GM23338 (cell line): ENCODE measurements around the gene MAPKBP1. TPM values are rescaled to one million over a fixed set of nuclear protein-coding genes. Genes with fewer than 3 reads are reported as not detected.

Experiments
- ATAC-seq: fragments of 200-7000 bp; cut with Tn5 transposase; 3 replicates; pipeline ENCODE4 v1.9.1; 2020
- DNase-seq: peaks from one replicate; pipeline ENCODE4 v3.0.0-alpha.2; 2015; ENCODE audit warnings: low spot score
- H2AFZ ChIP-seq: fragments of 200-600 bp; sonication (generic); 2 replicates; pipeline ENCODE4 v1.8.0; 2016; ENCODE audit warnings: antibody characterized with exemption, mild to moderate bottlenecking, moderate library complexity
- H3F3A ChIP-seq: fragments of 200-600 bp; sonication (generic); replicated peaks from 2 replicates; pipeline ENCODE4 v1.8.0; 2017; ENCODE audit warnings: antibody characterized with exemption, mixed run types, low read depth
- H3K27ac ChIP-seq: fragments of 200-600 bp; sonication (generic); 2 replicates; pipeline ENCODE4 v1.6.1; 2016; ENCODE audit warnings: low read depth
- H3K27me3 ChIP-seq: fragments of 200-600 bp; sonication (generic); 2 replicates; pipeline ENCODE4 v1.8.0; 2016; ENCODE audit warnings: mild to moderate bottlenecking, mixed run types, moderate library complexity; ENCODE audit not compliant: insufficient read depth
- H3K36me3 ChIP-seq: fragments of 200-600 bp; sonication (generic); 2 replicates; pipeline ENCODE4 v1.8.0; 2016; ENCODE audit warnings: mild to moderate bottlenecking; ENCODE audit not compliant: insufficient read depth
- H3K4me1 ChIP-seq: fragments of 200-600 bp; sonication (generic); 2 replicates; pipeline ENCODE4 v1.8.0; 2016; ENCODE audit warnings: mild to moderate bottlenecking, moderate library complexity; ENCODE audit not compliant: insufficient read depth
- H3K4me2 ChIP-seq: fragments of 200-600 bp; sonication (generic); 2 replicates; pipeline ENCODE4 v1.7.1; 2017; ENCODE audit warnings: mixed run types
- H3K4me3 ChIP-seq: fragments of 200-600 bp; sonication (generic); 2 replicates; pipeline ENCODE4 v1.6.1; 2016; ENCODE audit warnings: mixed run types
- H3K79me2 ChIP-seq: fragments of 200-600 bp; sonication (generic); replicated peaks from 2 replicates; pipeline ENCODE4 v1.8.0; 2017; ENCODE audit warnings: mild to moderate bottlenecking; ENCODE audit not compliant: insufficient read depth
- H3K9me2 ChIP-seq: fragments of 200-600 bp; sonication (generic); 2 replicates; pipeline ENCODE4 v1.8.0; 2017; ENCODE audit not compliant: insufficient read depth
- H4K20me1 ChIP-seq: fragments of 200-600 bp; sonication (generic); replicated peaks from 2 replicates; pipeline ENCODE4 v1.8.0; 2017; ENCODE audit warnings: mild to moderate bottlenecking; ENCODE audit not compliant: insufficient read depth
- H3K27ac Mint-ChIP-seq: 2 replicates; pipeline ENCODE4 v1.8.0; 2020; ENCODE audit warnings: inconsistent platforms, mild to moderate bottlenecking, moderate library complexity, mixed read lengths
- H3K27me3 Mint-ChIP-seq: 3 replicates; pipeline ENCODE4 v1.8.0; 2022; ENCODE audit warnings: low read depth, mild to moderate bottlenecking, moderate library complexity, mixed read lengths, inconsistent platforms; ENCODE audit not compliant: insufficient read depth, poor library complexity
- H3K36me3 Mint-ChIP-seq: 3 replicates; pipeline ENCODE4 v1.8.0; 2021; ENCODE audit warnings: low read depth, mild to moderate bottlenecking, inconsistent platforms, moderate library complexity, mixed read lengths
- H3K4me1 Mint-ChIP-seq: 3 replicates; pipeline ENCODE4 v1.8.0; 2020; ENCODE audit warnings: mild to moderate bottlenecking, inconsistent platforms, mixed read lengths
- H3K4me3 Mint-ChIP-seq: 3 replicates; pipeline ENCODE4 v1.8.0; 2021; ENCODE audit warnings: moderate library complexity, mild to moderate bottlenecking, inconsistent platforms, mixed read lengths
- H3K9me3 Mint-ChIP-seq: 3 replicates; pipeline ENCODE4 v1.8.0; 2020; ENCODE audit warnings: moderate library complexity, mild to moderate bottlenecking, inconsistent platforms, mixed read lengths
- CREB1 ChIP-seq: fragments of 250-450 bp; sonication (Bioruptor Pico); IDR thresholded peaks from 2 replicates; pipeline ENCODE4 v1.5.0; 2020; ENCODE audit warnings: low read depth, mild to moderate bottlenecking, moderate library complexity
- CTCF ChIP-seq, 2 experiments: fragments of 200-600 bp in 1 of 2; sonication (generic) in 1 of 2; conservative IDR thresholded peaks; 2 replicates each; pipeline versions ENCODE4 v1.5.1 to v1.6.1; 2016 to 2017; ENCODE audit warnings: antibody characterized with exemption in 2 of 2, low read depth in 2 of 2, mild to moderate bottlenecking in 2 of 2, moderate library complexity in 1 of 2
- EZH2 ChIP-seq: fragments of 200-600 bp; sonication (generic); IDR thresholded peaks from one replicate; pipeline ENCODE4 v1.8.0; 2017; ENCODE audit warnings: antibody characterized with exemption, mild to moderate bottlenecking, low read depth; ENCODE audit not compliant: unreplicated experiment
- EZH2phosphoT487 ChIP-seq: fragments of 200-600 bp; sonication (generic); IDR thresholded peaks from one replicate; pipeline ENCODE4 v1.8.1; 2018; ENCODE audit warnings: antibody characterized with exemption; ENCODE audit not compliant: unreplicated experiment
- NANOG ChIP-seq: IDR thresholded peaks from 2 replicates; pipeline ENCODE4 v1.6.1; 2016; ENCODE audit warnings: antibody characterized with exemption, borderline replicate concordance
- POLR2AphosphoS5 ChIP-seq: IDR thresholded peaks from 2 replicates; pipeline ENCODE4 v1.6.1; 2016; ENCODE audit warnings: antibody characterized with exemption, low read depth
- STAT1 ChIP-seq: IDR thresholded peaks from one replicate; pipeline ENCODE4 v1.6.1; 2016; ENCODE audit warnings: antibody characterized with exemption; ENCODE audit not compliant: unreplicated experiment
- ZNF114 ChIP-seq: fragments of 250-450 bp; sonication (Bioruptor Pico); IDR thresholded peaks from 2 replicates; pipeline ENCODE4 v1.5.0; 2020; ENCODE audit warnings: mild to moderate bottlenecking, moderate library complexity
- ZNF331 ChIP-seq: fragments of 250-450 bp; sonication (Bioruptor Pico); IDR thresholded peaks from 2 replicates; pipeline ENCODE4 v1.5.0; 2020; ENCODE audit warnings: low read depth, mild to moderate bottlenecking, moderate library complexity
- ZNF462 ChIP-seq: fragments of 250-450 bp; sonication (Bioruptor Pico); IDR thresholded peaks from 2 replicates; pipeline ENCODE4 v1.5.0; 2020; ENCODE audit warnings: mild to moderate bottlenecking, moderate library complexity
- polyA plus RNA-seq: library from polyadenylated mRNA; unstranded; fragments of >200 nt; fragmentation: Nextera tagmentation; extraction: Ambion mirVana; gene quantifications from 2 replicates; pipeline ENCODE4 v1.2.1, GENCODE V29; 2016
- total RNA-seq: library from RNA; depleted of rRNA; stranded (reverse); fragments of >200 nt; shearing (Covaris generic); gene quantifications from 2 replicates; pipeline ENCODE4 v1.2.3, GENCODE V29; 2014

MAPKBP1 gene
- total and polyA plus RNA-seq, 2 experiments from 2014 or later = 1.9 to 8.9 TPM

- DNase-seq = no peak
- peaks cover 27% of the 10 kb centered on the region for H3K79me2 ChIP-seq
- no peak overlapping the region for H2AFZ ChIP-seq
- no peak overlapping the region for H3K4me2 ChIP-seq
- no peaks in the 10 kb centered on the region for H4K20me1 ChIP-seq
- no peaks in the 10 kb centered on the region for H3K9me2 ChIP-seq
- Mint-ChIP-seq H3K36me3 (no peaks in the 10 kb centered on the region), H3K9me3 (no peaks in the 10 kb centered on the region), H3K27ac (peak overlapping the region; percentile 19; the same call in 1 of the 2 replicates), H3K27me3 (peaks cover 4% of the 10 kb centered on the region), H3K4me1 (peaks cover 52% of the 10 kb centered on the region), H3K4me3 (no peak overlapping the region; the same call in 2 of the 3 replicates)
- H3K27ac ChIP-seq = no peak overlapping the region
- H3K4me1 ChIP-seq = peaks cover 23% of the 10 kb centered on the region
- H3F3A ChIP-seq = peaks cover 5% of the 10 kb centered on the region
- H3K27me3 ChIP-seq = no peaks in the 10 kb centered on the region
- no peak overlapping the region for H3K4me3 ChIP-seq
- no peak for TF ChIP-seq CTCF (conservative IDR thresholded peaks at IDR 0.05; ENCODE audit: low read depth in 2 of 2)
- TF ChIP-seq EZH2phosphoT487 = no peak
- TF ChIP-seq CREB1 (CRISPR knock-in tag) = no peak
- no peak for TF ChIP-seq NANOG
- no peak for TF ChIP-seq ZNF114 (CRISPR knock-in tag)
- TF ChIP-seq POLR2AphosphoS5 = no peak
- TF ChIP-seq EZH2 = no peak
- TF ChIP-seq ZNF331 (CRISPR knock-in tag) = no peak
- H3K36me3 ChIP-seq = no peaks in the 10 kb centered on the region
- no peak for ATAC-seq
Observed at GRCh38 chr15:41779662-41780157, 5.4 kb downstream of the MAPKBP1 start.

GRCh38 chr15:41780266-41780665, 6.0 kb downstream of the MAPKBP1 start:
- H3K79me2 ChIP-seq = peaks cover 30% of the 10 kb centered on the region
- no peaks in the 10 kb centered on the region; the same call in 1 of the 2 replicates for H3F3A ChIP-seq
- H3K4me2 ChIP-seq = no peak overlapping the region
- H3K4me1 ChIP-seq = peaks cover 19% of the 10 kb centered on the region
- DNase-seq (no peak), ATAC-seq (no peak)
- no peaks in the 10 kb centered on the region for H3K9me3 Mint-ChIP-seq
- H3K27ac ChIP-seq = no peak overlapping the region
- no peaks in the 10 kb centered on the region for H3K9me2 ChIP-seq
- no peak overlapping the region for H3K27ac Mint-ChIP-seq
- H3K4me3 Mint-ChIP-seq = no peak overlapping the region
- no peaks in the 10 kb centered on the region for H3K36me3 Mint-ChIP-seq
- no peak overlapping the region for H2AFZ ChIP-seq
- H3K27me3 ChIP-seq = no peaks in the 10 kb centered on the region
- H3K36me3 ChIP-seq = no peaks in the 10 kb centered on the region
- H4K20me1 ChIP-seq = no peaks in the 10 kb centered on the region
- peaks cover 47% of the 10 kb centered on the region for H3K4me1 Mint-ChIP-seq
- H3K27me3 Mint-ChIP-seq = peaks cover 4% of the 10 kb centered on the region
- H3K4me3 ChIP-seq = no peak overlapping the region
- no peak for TF ChIP-seq ZNF114 (CRISPR knock-in tag)
- TF ChIP-seq ZNF331 (CRISPR knock-in tag) = no peak
- TF ChIP-seq STAT1 = no peak
- TF ChIP-seq POLR2AphosphoS5 = no peak
- no peak for TF ChIP-seq EZH2phosphoT487
- TF ChIP-seq EZH2 = no peak
- TF ChIP-seq ZNF462 (CRISPR knock-in tag) = no peak
